ENCODE data around the gene SPC25.
"Not testable (repeated sequence)": the region's sequence is repeated elsewhere in the genome, so short reads cannot be mapped to it uniquely, and the experiment has no call there.

SPC25 gene

GRCh38 chr2:168890006-168890782 is at the start of gene SPC25:
TSS of gene SPC25 (minus strand) at chr2:168890430. CDS start at chr2:168889519, 911 bp downstream.
- DNase-seq: peak; percentile 94

GRCh38 chr2:168939918-168940317 is 49.7 kb upstream of the SPC25 start:
- DNase-seq: no peak

GRCh38 chr2:168939061-168939460 is 48.8 kb upstream of the SPC25 start:
- DNase-seq: no peak

DNA sequence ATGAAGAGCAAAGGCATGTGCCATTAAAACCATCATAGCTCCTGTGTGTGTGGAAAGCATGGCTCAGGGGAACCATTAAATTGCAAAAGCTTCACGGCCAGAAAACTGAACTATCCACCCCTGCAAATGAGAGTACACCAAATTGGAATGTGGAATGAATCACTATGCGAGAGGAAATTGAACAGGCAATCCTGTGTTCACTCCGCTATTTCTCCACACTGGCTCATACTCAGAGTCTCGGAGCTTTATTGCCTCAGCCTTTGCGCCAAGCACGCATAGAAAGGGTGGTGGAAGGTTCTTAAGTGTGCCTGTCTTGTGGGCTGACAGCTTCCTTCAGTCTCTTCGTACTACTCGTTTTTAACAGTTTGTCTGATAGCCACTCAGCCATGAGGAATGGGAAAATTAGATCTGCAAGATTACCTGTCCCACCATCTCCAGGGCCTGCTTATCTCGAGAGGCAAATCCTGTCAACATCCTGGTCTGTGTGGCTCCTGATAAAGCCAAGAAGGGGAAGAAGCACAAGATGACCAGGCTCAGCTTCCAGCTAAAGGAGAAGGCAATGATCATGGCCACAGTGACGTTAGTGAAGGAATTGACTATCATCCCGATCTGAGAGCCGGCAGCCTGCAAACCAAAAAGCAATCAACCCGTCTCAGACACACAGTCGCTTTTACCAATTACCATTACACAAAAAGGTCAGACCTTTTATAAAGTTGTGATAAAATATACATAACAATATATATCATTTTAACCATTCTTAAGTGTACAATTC is 45.8 kb upstream of the SPC25 start:
- DNase-seq: no peak

DNA sequence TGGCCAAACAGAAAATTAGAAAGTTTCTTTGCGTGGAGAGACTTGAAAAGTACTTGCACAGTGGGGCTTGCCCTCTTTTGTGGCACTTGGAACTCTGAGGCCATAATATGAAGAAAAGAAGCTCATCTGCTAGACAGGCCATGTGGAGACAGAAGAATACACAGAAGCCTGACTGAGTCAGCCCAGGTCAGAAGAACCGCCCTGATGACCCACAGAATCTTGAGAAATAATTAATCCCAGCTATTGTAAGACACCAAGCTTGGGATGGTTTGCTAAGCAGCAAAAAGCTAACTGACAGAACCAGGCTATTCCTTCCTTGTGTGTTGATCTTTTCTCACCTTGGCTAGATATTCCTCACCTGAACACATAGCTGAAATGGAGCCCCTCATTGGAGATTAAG is 44.6 kb upstream of the SPC25 start:
- no peak for DNase-seq

DNA sequence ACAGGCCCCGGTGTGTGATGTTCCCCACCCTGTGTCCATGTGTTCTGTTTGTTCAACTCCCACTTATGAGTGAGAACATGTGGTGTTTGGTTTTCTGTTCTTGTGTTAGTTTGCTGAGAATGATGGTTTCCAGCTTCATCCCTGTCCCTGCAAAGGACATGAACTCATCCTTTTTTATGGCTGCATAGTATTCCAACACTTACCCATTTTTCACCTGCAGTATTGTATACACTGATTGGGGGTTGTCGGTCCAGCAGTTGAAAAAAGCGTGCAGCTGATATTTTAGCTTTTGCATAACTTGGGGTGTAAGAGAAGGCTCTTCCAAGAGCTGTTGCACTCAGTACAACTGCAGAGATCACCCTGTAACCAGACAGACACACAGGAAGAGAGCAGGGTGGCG is 41.9 kb upstream of the SPC25 start:
- not testable (repeated sequence) for DNase-seq

DNA sequence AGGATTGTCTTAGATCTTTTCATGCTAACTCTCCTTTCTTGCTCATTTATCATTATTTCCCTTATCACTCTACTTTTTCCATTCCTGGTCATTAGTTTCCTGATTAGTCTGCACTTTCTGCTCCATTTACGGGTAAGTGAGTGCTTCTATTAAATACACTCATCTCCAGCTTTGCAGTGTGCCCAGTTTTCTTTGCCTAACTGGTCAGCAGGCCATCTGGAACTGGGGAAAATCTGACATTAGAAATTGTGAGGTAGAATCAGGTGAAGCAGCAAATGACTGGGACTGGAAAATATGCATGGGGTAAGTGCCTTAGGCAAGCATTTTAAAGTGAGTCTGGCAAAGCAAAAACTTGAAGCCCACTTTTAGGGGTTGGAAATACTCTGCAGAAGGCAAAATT is 40.0 kb upstream of the SPC25 start:
- DNase-seq: no peak

GRCh38 chr2:168929031-168929430 is 38.8 kb upstream of the SPC25 start:
- no peak for DNase-seq

GRCh38 chr2:168928113-168928831 is 38.0 kb upstream of the SPC25 start:
- no peak for DNase-seq

DNA sequence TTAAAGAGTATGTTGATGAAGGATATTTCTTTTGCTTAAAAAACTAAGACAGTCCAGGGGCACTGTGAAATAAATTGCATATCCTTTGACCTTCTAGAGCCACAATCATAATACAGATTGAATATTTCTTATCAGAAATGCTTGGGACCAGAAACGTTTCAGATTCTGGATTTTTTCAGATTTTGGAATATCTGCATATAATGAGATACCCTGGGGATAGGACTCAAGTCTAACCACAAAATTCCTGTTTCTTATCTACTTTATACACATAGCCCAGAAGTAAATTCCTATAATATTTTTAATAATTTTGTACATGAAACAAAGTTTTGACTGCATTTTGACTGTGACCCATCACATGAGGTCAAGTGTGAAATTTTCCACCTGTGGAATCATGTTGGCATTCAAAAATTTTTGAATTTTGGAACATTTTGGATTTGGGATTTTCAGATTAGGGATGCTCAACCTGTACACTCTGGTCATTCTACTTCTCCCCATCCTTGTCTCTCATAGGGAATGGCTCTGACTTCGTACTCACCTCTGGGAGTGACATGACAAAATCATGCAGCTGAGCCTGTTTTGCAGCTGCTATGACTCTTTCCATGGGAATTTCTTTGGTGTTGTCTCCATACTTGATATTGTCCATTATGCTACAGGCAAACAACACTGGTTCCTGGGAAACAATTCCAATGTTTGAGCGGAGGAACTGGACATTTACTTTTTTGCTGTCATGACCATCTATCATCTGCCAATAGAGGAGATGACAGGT is 36.6 kb upstream of the SPC25 start:
- no peak for DNase-seq

DNA sequence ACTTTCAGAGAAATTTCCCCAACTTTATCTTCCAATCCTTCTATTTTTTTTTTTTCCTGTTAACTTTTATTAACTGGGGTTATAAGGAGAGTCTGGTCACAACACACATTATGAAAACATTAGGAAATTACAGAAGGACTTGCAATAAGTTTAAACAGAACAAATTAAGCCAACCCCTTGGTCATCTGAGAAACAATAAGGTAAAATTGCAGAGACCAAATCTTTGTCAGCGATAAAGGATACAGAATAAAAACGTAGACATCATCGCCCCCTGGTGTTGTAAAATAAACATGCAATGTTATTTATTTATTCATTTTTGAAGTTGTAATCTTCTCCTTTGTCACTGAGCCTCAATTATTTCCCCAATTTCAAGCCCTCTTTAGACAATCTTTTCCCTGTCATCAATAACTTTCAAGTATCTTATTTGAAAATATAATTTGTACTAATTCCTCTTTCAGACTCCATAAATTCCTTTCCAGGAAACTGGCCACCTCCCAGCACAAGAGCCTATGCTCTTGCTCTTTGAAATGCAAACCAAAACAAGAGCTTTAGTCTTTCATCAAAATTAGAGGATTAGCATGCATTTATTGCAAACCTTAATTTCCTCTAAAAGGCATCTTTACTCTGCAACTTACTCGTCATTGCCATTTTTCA is 30.4 kb upstream of the SPC25 start:
- DNase-seq: peak; percentile 13

GRCh38 chr2:168916331-168916675 is 26.1 kb upstream of the SPC25 start:
- no peak for DNase-seq

DNA sequence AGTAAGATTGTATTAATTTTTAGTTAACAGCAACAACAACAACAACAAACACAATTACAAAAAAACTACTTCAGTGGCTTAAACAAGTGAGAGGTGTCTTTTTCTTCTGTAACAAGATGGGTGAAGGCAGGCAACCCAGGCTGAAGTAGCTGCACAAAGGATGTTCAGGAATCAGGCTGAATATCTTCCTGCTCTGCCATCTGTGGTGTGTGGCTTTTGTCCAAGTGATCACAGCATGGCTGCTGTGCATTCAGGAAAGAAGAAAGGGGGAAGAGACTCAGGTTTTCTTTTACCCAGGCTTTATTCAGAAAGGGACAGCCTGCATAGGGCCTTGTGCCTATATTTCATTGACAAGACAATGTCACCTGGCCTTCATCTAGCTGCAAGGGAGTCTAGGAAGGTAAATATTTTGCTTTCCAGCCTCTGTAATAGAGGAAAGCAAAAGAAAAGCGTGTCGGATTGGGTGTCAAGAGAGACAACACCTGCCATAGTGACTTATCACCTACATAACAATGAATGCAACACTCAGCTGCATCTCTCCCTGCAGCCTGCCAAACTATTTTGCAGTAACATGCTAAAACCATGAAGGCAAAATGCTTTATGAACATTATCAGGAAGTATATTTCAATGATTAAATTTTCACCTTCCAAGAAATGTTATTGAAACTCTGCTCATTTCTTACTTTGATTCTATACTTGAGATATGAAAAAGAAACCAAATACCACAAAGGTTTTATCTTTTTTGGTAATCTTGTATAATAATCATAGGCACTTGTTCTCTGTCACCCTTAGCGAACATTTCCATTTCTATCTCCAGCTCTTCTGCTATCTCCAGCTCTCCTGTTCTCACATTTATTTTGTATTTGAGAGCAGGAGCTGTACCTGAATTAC is 25.5 kb upstream of the SPC25 start:
- DNase-seq: no peak

GRCh38 chr2:168913495-168913894 is 23.3 kb upstream of the SPC25 start:
- DNase-seq: no peak

- DNase-seq: no peak
These were observed 22.7 kb upstream of the SPC25 start for GRCh38 chr2:168912901-168913369.

- no peak for DNase-seq
These were observed 22.2 kb upstream of the SPC25 start for GRCh38 chr2:168912466-168912865.

DNA sequence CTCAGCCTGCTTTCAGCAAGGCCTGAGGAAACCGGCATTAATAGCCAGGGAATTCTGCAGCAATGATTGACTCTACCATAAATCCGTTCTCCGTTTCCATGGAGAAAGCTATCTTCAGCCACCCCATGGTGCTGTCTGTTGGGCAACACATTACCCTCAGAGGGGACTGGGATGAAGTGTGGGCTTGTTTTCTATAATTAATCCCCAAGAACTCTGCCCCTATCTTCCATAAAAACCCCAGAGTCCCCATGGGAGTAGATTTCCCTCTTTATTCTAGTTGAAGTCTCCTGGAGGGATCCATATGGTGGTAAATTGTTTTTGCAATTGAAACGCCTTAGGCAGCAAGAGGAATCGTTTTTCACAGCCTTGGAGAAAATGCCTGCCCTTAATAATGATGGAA is 20.1 kb upstream of the SPC25 start:
- no peak for DNase-seq

GRCh38 chr2:168907940-168908662 is 17.9 kb upstream of the SPC25 start:
- no peak for DNase-seq

DNA sequence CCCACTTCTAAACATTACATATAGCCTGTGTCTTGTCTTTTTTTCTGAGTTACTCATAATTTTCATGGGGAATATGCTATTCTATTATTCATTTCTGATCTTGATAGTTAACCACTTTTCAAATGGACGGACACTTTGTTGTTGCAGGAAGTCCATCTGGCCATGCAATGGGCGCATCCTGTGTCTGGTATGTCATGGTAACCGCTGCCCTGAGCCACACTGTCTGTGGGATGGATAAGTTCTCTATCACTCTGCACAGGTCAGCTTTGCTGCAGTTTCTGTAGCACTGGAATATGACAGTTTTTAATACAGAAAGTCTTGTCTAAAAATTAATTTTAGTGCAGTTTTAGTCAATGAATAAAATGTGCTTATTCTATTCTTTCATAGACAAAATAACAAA is 14.1 kb upstream of the SPC25 start:
- DNase-seq: no peak

GRCh38 chr2:168903888-168904287 is 13.7 kb upstream of the SPC25 start:
- no peak for DNase-seq

DNA sequence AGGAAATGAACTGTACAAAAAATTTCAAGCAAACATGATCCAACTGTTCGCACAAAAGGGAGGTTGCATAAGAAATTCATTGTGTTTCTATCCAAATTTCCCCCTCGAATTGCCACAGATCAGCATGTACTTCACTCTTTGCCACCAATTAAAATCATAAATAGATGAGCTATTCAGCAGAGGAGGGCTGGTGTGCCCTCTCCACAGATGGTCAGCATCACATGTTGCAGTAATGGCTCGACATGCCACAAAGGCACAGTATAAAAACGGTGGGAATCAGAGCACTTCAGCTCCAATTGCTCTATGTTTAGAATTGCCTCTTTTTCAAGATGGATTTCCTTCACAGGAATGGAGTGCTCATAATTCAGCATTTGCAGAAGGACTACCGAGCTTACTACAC is 10.8 kb upstream of the SPC25 start, which contains the start of gene G6PC2:
Gene G6PC2 (plus strand): TSS at position 289 of the 400 bp plus-strand sequence. CDS start 41 bp downstream, at position 330.
- no peak for DNase-seq
